B cell (primary cell): Measurements from ENCODE around the gene TIE1. TPM values are rescaled to one million over a fixed set of nuclear protein-coding genes. Genes with fewer than 3 reads are reported as not detected.

ENCODE experiments used
- ATAC-seq: fragments of 200-7000 bp; cut with Tn5 transposase; one replicate; pipeline ENCODE4 v1.10.0; 2021; ENCODE audit warnings: low read depth, mild to moderate bottlenecking, moderate number of reproducible peaks, moderate library complexity
- CTCF ChIA-PET: fragments of 350-600 bp; sonication (Branson Sonifier 250); formaldehyde crosslinking; loops from one replicate; lab custom pipeline; 2021; ENCODE audit warnings: antibody characterized with exemption, inconsistent platforms; lab: Charles Lee
- POLR2A ChIA-PET: fragments of 350-600 bp; sonication (Branson Sonifier 250); formaldehyde crosslinking; loops from one replicate; lab custom pipeline; 2021; ENCODE audit warnings: antibody characterized with exemption; lab: Charles Lee
- DNase-seq: peaks from one replicate; pipeline ENCODE4 v3.0.0; 2013
- H2AFZ ChIP-seq: 2 replicates; pipeline ENCODE4 v1.6.1; 2012; ENCODE audit warnings: mild to moderate bottlenecking, low read depth, low read length; ENCODE audit not compliant: insufficient read depth, poor library complexity, severe bottlenecking
- H3K27ac ChIP-seq, 2 donors: 1 replicate in 1 of 2; 2 replicates in 1 of 2; pipeline ENCODE4 v1.5.1; 2012 to 2013; ENCODE audit warnings: low read length in 2 of 2, mild to moderate bottlenecking in 2 of 2, moderate library complexity in 1 of 2
- H3K27me3 ChIP-seq, 4 experiments: fragments of 200-600 bp in 1 of 4; sonication (generic) in 1 of 4; replicated peaks in 1 of 4; 1 replicate in 2 of 4; 2 replicates in 2 of 4; pipeline versions ENCODE4 v1.6.1 to v1.7.0; 2013 to 2016; ENCODE audit warnings: low read length in 3 of 4, mild to moderate bottlenecking in 2 of 4, mixed read lengths in 1 of 4, moderate library complexity in 1 of 4; ENCODE audit not compliant: insufficient read depth in 4 of 4, control insufficient read depth in 3 of 4; ENCODE audit errors: control extremely low read depth in 1 of 4
- H3K36me3 ChIP-seq, 2 experiments: replicated peaks in 1 of 2; 1 replicate in 1 of 2; 2 replicates in 1 of 2; pipeline versions ENCODE4 v1.6.1 to v1.7.1; 2013; ENCODE audit warnings: low read length in 1 of 2; ENCODE audit not compliant: insufficient read depth in 2 of 2, control insufficient read depth in 1 of 2; ENCODE audit errors: control extremely low read depth in 1 of 2, extremely low read depth in 1 of 2
- H3K4me1 ChIP-seq, 2 donors: fragments of 200-600 bp in 1 of 2; sonication (generic) in 1 of 2; 1 replicate in 1 of 2; 2 replicates in 1 of 2; pipeline versions ENCODE4 v1.5.1 to v1.6.1; 2013 to 2017; ENCODE audit warnings: low read length in 2 of 2; ENCODE audit not compliant: control insufficient read depth in 2 of 2, insufficient read depth in 2 of 2
- H3K4me2 ChIP-seq: replicated peaks from 2 replicates; pipeline ENCODE3; 2012; ENCODE audit warnings: mild to moderate bottlenecking, low read depth, low read length; ENCODE audit not compliant: poor library complexity, severe bottlenecking
- H3K4me3 ChIP-seq, 5 experiments: fragments of 200-600 bp in 1 of 5; sonication (generic) in 1 of 5; 1 replicate in 3 of 5; 2 replicates in 2 of 5; pipeline versions ENCODE4 v1.5.1 to v1.7.0; 2011 to 2016; ENCODE audit warnings: low read length in 4 of 5, mild to moderate bottlenecking in 4 of 5, low read depth in 2 of 5, control low read depth in 1 of 5, moderate library complexity in 1 of 5; ENCODE audit not compliant: insufficient read depth in 1 of 5; ENCODE audit errors: control extremely low read depth in 1 of 5, extremely low read depth in 1 of 5
- H3K79me2 ChIP-seq: fragments of 200-600 bp; sonication (generic); one replicate; pipeline ENCODE4 v1.6.0; 2016; ENCODE audit warnings: low read length; ENCODE audit not compliant: control insufficient read depth, insufficient read depth
- H3K9ac ChIP-seq: fragments of 200-600 bp; sonication (generic); 2 replicates; pipeline ENCODE4 v1.6.1; 2017; ENCODE audit warnings: mild to moderate bottlenecking, low read length, moderate library complexity
- H3K9me3 ChIP-seq, 3 donors: one replicate each; pipeline versions ENCODE4 v1.6.1 to v1.7.1; 2013; ENCODE audit warnings: low read length in 2 of 3; ENCODE audit not compliant: control insufficient read depth in 2 of 3, insufficient read depth in 1 of 3; ENCODE audit errors: control extremely low read depth in 1 of 3
- H4K20me1 ChIP-seq: 2 replicates; pipeline ENCODE4 v1.6.0; 2012; ENCODE audit warnings: mild to moderate bottlenecking, low read length; ENCODE audit not compliant: insufficient read depth, control insufficient read depth, poor library complexity, severe bottlenecking
- H3K27ac Mint-ChIP-seq: one replicate; pipeline ENCODE4 v1.8.0; 2021; ENCODE audit warnings: mixed read lengths
- H3K27me3 Mint-ChIP-seq: one replicate; pipeline ENCODE4 v1.8.0; 2021; ENCODE audit warnings: mixed read lengths
- H3K4me1 Mint-ChIP-seq: one replicate; pipeline ENCODE4 v1.8.0; 2021; ENCODE audit warnings: mixed read lengths
- H3K4me3 Mint-ChIP-seq: one replicate; pipeline ENCODE4 v1.8.0; 2021; ENCODE audit warnings: mixed read lengths
- H3K9me3 Mint-ChIP-seq: one replicate; pipeline ENCODE4 v1.8.0; 2022; ENCODE audit warnings: mixed read lengths; ENCODE audit not compliant: insufficient read depth
- EZH2 ChIP-seq: IDR thresholded peaks from 2 replicates; pipeline ENCODE4 v1.6.1; 2012; ENCODE audit warnings: borderline replicate concordance, low read depth, mild to moderate bottlenecking, moderate library complexity, low read length; ENCODE audit not compliant: insufficient read depth, poor library complexity, severe bottlenecking
- WGBS: methylation state at CpG from one replicate; pipeline ENCODE4 v1.1.5; 2013; ENCODE audit warnings: missing lambda C conversion rate; ENCODE audit not compliant: insufficient coverage; 5-methylcytosine and 5-hydroxymethylcytosine counted together
- intact Hi-C: fragments of 100-400 bp; cut with micrococcal nuclease; formaldehyde crosslinking; loops from one replicate; pipeline ENCODE4 v1.10.0; 2022
- polyA plus RNA-seq: library from polyadenylated mRNA; depleted of rRNA; stranded (reverse); fragments of >200 nt; gene quantifications from 2 replicates; pipeline ENCODE4 v1.2.3, GENCODE V29; 2012
- total RNA-seq, 2 donors: library from RNA; stranded (reverse); fragments of 120-200 nt in 1 of 2; gene quantifications; 1 replicate in 1 of 2; 2 replicates in 1 of 2; pipeline versions ENCODE4 v1.2.3 to v1.2.4, GENCODE V29; 2013 to 2022
- TF ChIP-seq, protein P1 (sequence below): fragments of 200-600 bp; IDR thresholded peaks from one replicate; pipeline ENCODE4 v1.8.0; 2022; ENCODE audit warnings: antibody characterized with exemption, mild to moderate bottlenecking

The TIE1 gene
- total and polyA plus RNA-seq, 2 donors (not counting 1 experiment from before 2014, with no cell fraction given): 0.10 TPM; not detected in 1

DNA sequence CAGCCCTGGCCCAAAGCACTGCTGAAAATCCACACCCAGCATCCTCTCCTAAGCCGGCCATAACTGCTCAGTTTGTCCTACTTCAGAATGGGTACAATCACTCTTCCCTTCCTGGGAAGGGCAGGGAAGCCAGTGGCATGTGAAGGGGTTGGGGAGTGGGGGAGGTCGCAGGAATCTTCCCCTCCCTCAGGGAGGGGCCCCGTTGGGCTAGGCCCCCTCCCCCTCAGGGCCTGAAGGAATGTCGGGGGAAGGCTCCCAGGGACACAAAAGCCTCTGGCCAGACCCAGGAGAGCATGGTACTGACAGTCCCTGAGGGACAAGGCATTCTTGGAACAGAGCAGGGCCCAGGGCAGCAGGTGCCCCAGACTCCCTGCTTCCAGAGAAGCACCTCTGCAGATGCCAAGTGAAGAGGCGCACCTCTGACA lies 65.8 kb downstream of the TIE1 start:
- DNase-seq (no peak), ATAC-seq (no peak)
- H3K79me2 ChIP-seq: peaks cover 52% of the 10 kb centered on the region
- POLR2A ChIA-PET: interaction anchor here (0.5 to 2.5 kb wide), 3 partner anchors 8 to 577 kb away, joined by 3 to 34 read pairs (median 23); partner anchors contain the start of genes CDC20, MED8 and SZT2
- no peaks in the 10 kb centered on the region for H3K9me3 Mint-ChIP-seq
- 48% methylated on average over 2 of the region's 5 CpGs for WGBS
- peaks cover 32% of the 10 kb centered on the region for H4K20me1 ChIP-seq
- intact Hi-C loops: loop anchor here (5.0 to 10.0 kb wide), 4 partner anchors 286 to 666 kb away; partner anchors contain the start of genes C1orf50, KDM4A, P3H1 and SLC2A1
- peaks cover 0 to 36% of the 10 kb centered on the region in 2 experiments for H3K36me3 ChIP-seq
- H3K27me3 Mint-ChIP-seq: no peaks in the 10 kb centered on the region
- H3K4me3 Mint-ChIP-seq: peak overlapping the region; percentile 93
- H3K9me3 ChIP-seq: no peaks in the 10 kb centered on the region
- peaks cover 18 to 26% of the 10 kb centered on the region in 2 donors for H3K4me1 ChIP-seq
- peak overlapping the region in 4 of 5 experiments; percentile 78 to 90 (median 84) for H3K4me3 ChIP-seq
- CTCF ChIA-PET: interaction anchor here (2.5 kb wide), 1 partner anchor 48 kb away, joined by 11 read pairs; no protein-coding TSS in a partner anchor
- peak overlapping the region; percentile 87 for H2AFZ ChIP-seq
- peak overlapping the region; percentile 94 for H3K27ac Mint-ChIP-seq
- H3K27ac ChIP-seq: peak overlapping the region; percentile 56 to 96
- peak overlapping the region; percentile 86 for H3K9ac ChIP-seq
- peaks cover 45% of the 10 kb centered on the region for H3K4me1 Mint-ChIP-seq
- TF ChIP-seq, protein P1, sequence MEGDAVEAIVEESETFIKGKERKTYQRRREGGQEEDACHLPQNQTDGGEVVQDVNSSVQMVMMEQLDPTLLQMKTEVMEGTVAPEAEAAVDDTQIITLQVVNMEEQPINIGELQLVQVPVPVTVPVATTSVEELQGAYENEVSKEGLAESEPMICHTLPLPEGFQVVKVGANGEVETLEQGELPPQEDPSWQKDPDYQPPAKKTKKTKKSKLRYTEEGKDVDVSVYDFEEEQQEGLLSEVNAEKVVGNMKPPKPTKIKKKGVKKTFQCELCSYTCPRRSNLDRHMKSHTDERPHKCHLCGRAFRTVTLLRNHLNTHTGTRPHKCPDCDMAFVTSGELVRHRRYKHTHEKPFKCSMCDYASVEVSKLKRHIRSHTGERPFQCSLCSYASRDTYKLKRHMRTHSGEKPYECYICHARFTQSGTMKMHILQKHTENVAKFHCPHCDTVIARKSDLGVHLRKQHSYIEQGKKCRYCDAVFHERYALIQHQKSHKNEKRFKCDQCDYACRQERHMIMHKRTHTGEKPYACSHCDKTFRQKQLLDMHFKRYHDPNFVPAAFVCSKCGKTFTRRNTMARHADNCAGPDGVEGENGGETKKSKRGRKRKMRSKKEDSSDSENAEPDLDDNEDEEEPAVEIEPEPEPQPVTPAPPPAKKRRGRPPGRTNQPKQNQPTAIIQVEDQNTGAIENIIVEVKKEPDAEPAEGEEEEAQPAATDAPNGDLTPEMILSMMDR: no peak
- no peak for TF ChIP-seq EZH2
- no peaks in the 10 kb centered on the region for H3K27me3 ChIP-seq
- peak overlapping the region; percentile 100 for H3K4me2 ChIP-seq
